Gastrocnemius medialis (tissue), 4 donors: ENCODE results near the gene CRB2.

Experiments
- CTCF ChIP-seq, 5 experiments: fragments of 450-650 bp in 3 of 5; fragments of 200-600 bp in 2 of 5; sonication (generic) in 2 of 5; IDR thresholded peaks in 4 of 5; conservative IDR thresholded peaks in 1 of 5; 1 replicate in 4 of 5; 2 replicates in 1 of 5; pipeline ENCODE4 v1.5.1; 2016 to 2019; ENCODE audit warnings: antibody characterized with exemption in 5 of 5, mild to moderate bottlenecking in 3 of 5, moderate library complexity in 3 of 5
- POLR2A ChIP-seq, 2 donors: fragments of 450-650 bp; IDR thresholded peaks; one replicate each; pipeline ENCODE4 v1.6.1; 2017; ENCODE audit warnings: antibody characterized with exemption in 2 of 2, mild to moderate bottlenecking in 2 of 2, moderate library complexity in 2 of 2

- TF ChIP-seq CTCF (IDR thresholded peaks at IDR 0.05 in 4 of 5, conservative IDR thresholded peaks at IDR 0.05 in 1 of 5) (no peak), POLR2A (IDR thresholded peaks at IDR 0.05) (no peak)
Measured at GRCh38 chr9:123421186-123421585, 65.2 kb downstream of the CRB2 start.
